Uterus (tissue), 4 donors: Measurements from ENCODE around the gene TMEM45B. TPM values are rescaled to one million over a fixed set of nuclear protein-coding genes. Genes with fewer than 3 reads are reported as not detected.
"Not testable (repeated sequence)": the region's sequence is repeated elsewhere in the genome, so short reads cannot be mapped to it uniquely, and the experiment has no call there.

Experiments used
- DNase-seq, 2 donors: peaks; one replicate each; pipeline ENCODE4 v3.0.0-alpha.2; 2019 to 2020
- H3K27ac ChIP-seq, 2 donors: fragments of 200-600 bp; sonication (generic); 1 replicate in 1 of 2; 2 replicates in 1 of 2; pipeline ENCODE4 v1.5.1; 2016 to 2018
- H3K27me3 ChIP-seq, 2 donors: fragments of 200-600 bp; sonication (generic); one replicate each; pipeline ENCODE4 v1.5.1; 2018 to 2019; ENCODE audit warnings: control low read depth in 1 of 2
- H3K36me3 ChIP-seq, 2 donors: fragments of 200-600 bp; sonication (generic); one replicate each; pipeline ENCODE4 v1.5.1; 2019; ENCODE audit warnings: control low read depth in 1 of 2
- H3K4me1 ChIP-seq, 2 donors: fragments of 200-600 bp; sonication (generic); one replicate each; pipeline ENCODE4 v1.5.1; 2018 to 2019; ENCODE audit warnings: control low read depth in 1 of 2
- H3K4me3 ChIP-seq, 2 donors: fragments of 200-600 bp; sonication (generic); 1 replicate in 1 of 2; 2 replicates in 1 of 2; pipeline ENCODE4 v1.5.1; 2018 to 2019; ENCODE audit warnings: mild to moderate bottlenecking in 1 of 2
- H3K9me3 ChIP-seq, 2 donors: fragments of 200-600 bp; sonication (generic); one replicate each; pipeline ENCODE4 v1.5.1; 2019; ENCODE audit warnings: control low read depth in 1 of 2
- POLR2A ChIP-seq, 2 donors: fragments of 450-650 bp; IDR thresholded peaks; one replicate each; pipeline ENCODE4 v1.6.1; 2016; ENCODE audit warnings: antibody characterized with exemption in 2 of 2, mild to moderate bottlenecking in 1 of 2, moderate library complexity in 1 of 2
- intact Hi-C: fragments of 100-400 bp; cut with DNase I; formaldehyde crosslinking; loops from one replicate; pipeline ENCODE4 v1.15.1; 2023; ENCODE audit warnings: low total_unique reads
- total RNA-seq, 4 donors: library from RNA; depleted of rRNA in 3 of 4; stranded (reverse); fragments of >200 nt in 3 of 4; gene quantifications; one replicate each; pipeline versions ENCODE4 v1.1.0 to v1.2.4, GENCODE V29; 2014 to 2023
- TF ChIP-seq, protein P1 (sequence below), 4 experiments: fragments of 200-600 bp in 2 of 4; fragments of 450-650 bp in 2 of 4; sonication (generic) in 2 of 4; IDR thresholded peaks; one replicate each; pipeline ENCODE4 v1.5.1; 2016 to 2019; ENCODE audit warnings: antibody characterized with exemption in 4 of 4, mild to moderate bottlenecking in 2 of 4, moderate library complexity in 1 of 4
- donor health status: DM: yes; HTN: yes; CAD: no.

Gene TMEM45B
- total RNA-seq, 4 donors from 2014 or later, result 0.18 to 2.1 (median 0.29) TPM; not detected in 1

DNA sequence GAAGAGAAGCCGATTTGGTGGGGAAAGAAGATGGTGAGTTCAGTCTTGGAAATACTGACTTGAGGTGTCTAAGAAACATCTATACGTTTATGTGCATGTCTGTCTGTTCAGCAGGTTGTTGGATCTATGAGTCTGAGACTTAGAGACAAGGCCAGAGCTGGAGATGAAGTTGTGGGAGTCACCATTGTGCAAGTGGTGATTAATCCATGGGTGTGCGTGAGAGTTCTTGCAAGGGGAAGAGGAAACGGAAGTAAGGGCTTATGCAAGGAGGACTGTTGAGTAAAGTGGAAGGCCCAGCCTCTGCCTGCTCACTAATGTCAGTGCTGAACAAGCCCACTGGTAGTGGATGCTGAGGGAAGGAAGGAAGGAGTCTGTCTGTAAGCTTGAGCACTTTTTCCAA is 9.7 kb downstream of the TMEM45B start:
- TF ChIP-seq POLR2A (IDR thresholded peaks at IDR 0.05), result no peak
- TF ChIP-seq, protein P1, sequence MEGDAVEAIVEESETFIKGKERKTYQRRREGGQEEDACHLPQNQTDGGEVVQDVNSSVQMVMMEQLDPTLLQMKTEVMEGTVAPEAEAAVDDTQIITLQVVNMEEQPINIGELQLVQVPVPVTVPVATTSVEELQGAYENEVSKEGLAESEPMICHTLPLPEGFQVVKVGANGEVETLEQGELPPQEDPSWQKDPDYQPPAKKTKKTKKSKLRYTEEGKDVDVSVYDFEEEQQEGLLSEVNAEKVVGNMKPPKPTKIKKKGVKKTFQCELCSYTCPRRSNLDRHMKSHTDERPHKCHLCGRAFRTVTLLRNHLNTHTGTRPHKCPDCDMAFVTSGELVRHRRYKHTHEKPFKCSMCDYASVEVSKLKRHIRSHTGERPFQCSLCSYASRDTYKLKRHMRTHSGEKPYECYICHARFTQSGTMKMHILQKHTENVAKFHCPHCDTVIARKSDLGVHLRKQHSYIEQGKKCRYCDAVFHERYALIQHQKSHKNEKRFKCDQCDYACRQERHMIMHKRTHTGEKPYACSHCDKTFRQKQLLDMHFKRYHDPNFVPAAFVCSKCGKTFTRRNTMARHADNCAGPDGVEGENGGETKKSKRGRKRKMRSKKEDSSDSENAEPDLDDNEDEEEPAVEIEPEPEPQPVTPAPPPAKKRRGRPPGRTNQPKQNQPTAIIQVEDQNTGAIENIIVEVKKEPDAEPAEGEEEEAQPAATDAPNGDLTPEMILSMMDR (IDR thresholded peaks at IDR 0.05), result no peak
- no peak overlapping the region for H3K4me3 ChIP-seq
- no peaks in the 10 kb centered on the region for H3K4me1 ChIP-seq
- no peaks in the 10 kb centered on the region for H3K27me3 ChIP-seq
- intact Hi-C loops, result no loop called here
- no peak overlapping the region for H3K27ac ChIP-seq
- no peak for DNase-seq
- H3K36me3 ChIP-seq, result no peaks in the 10 kb centered on the region
- H3K9me3 ChIP-seq, result no peaks in the 10 kb centered on the region

DNA sequence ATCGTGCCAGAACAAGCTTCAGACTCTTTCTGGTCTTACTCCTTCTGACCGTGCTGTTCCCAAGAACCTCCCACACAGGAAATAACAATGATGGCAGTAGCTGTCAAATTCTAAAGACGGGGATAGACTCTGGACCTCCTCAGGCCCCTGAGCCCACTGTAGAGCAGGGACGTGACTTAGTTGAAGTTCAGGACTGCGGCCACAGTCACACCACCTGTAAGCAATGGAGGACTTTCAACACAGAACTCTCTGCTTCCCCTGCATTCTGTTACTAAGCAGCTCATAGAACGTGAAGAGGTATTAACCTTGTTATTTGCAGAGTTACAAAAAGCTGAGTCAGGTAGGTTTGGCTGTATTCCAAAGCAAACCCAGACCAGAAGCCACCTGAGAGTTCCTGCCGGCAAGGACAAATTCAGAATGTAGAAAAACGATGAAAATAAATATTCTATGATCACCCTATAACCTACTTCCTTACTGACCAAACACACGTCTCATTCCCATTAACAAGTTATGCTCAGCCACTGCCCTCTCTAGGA is 12.7 kb downstream of the TMEM45B start:
- H3K36me3 ChIP-seq, result no peaks in the 10 kb centered on the region
- H3K4me3 ChIP-seq, result no peak overlapping the region
- TF ChIP-seq POLR2A (IDR thresholded peaks at IDR 0.05), result no peak
- no peak overlapping the region for H3K27ac ChIP-seq
- no peaks in the 10 kb centered on the region for H3K4me1 ChIP-seq
- no peaks in the 10 kb centered on the region for H3K27me3 ChIP-seq
- intact Hi-C loops, result no loop called here
- no peaks in the 10 kb centered on the region for H3K9me3 ChIP-seq
- no peak for DNase-seq

- H3K27me3 ChIP-seq, H3K9me3 ChIP-seq, intact Hi-C loops, H3K27ac ChIP-seq, H3K4me3 ChIP-seq, H3K36me3 ChIP-seq, DNase-seq, H3K4me1 ChIP-seq: not testable (repeated sequence)
Measured at GRCh38 chr11:129829497-129829896, 13.8 kb downstream of the TMEM45B start.

DNA sequence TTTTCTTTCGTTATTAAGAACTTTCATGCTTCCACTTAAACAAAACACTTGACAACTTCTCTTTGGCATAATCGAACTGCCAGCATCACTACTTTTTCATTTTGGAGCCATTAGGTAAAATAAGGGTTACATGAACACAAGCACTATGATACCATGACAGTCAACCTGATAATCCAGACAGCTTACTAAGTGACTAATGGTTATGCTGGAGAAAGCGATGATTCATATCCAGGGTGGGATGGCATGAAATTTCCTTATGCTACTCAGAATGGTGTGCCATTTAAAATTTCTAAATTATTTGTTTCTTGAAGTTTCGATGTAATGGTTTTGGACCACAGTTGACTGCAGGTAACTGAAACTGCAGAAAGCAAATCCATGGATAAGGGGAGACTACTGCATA is 15.6 kb downstream of the TMEM45B start:
- H3K9me3 ChIP-seq, H3K4me3 ChIP-seq, H3K27ac ChIP-seq, DNase-seq, H3K36me3 ChIP-seq, H3K27me3 ChIP-seq, intact Hi-C loops, H3K4me1 ChIP-seq: not testable (repeated sequence)

GRCh38 chr11:129833260-129833659 is 17.6 kb downstream of the TMEM45B start:
- intact Hi-C loops, H3K27me3 ChIP-seq, H3K36me3 ChIP-seq, H3K4me3 ChIP-seq, DNase-seq, H3K4me1 ChIP-seq, H3K27ac ChIP-seq, H3K9me3 ChIP-seq: not testable (repeated sequence)

DNA sequence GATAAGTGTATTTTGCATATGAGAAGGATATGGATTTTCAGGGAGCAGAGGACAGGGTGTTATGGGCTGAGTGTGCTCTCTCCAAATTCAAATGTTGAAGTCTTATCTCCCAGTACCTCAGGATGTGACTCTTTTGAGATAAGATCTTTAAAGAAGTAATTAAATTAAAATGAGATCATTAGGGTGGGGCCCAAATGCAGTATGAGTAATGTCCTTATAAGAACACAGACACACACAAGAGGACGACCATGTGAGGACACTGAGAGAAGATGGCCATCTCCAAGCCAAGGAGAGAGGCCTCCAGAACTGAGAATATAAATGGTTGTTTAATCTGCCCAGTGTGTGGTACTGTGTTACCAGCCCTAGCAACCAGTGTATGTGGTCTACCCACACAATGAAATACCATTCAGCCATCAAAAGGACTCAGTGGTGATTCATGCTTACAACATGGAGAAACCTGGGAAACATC is 20.8 kb downstream of the TMEM45B start:
- H3K27me3 ChIP-seq, H3K36me3 ChIP-seq, H3K4me1 ChIP-seq, H3K27ac ChIP-seq, intact Hi-C loops, H3K9me3 ChIP-seq, DNase-seq, H3K4me3 ChIP-seq: not testable (repeated sequence)

- H3K36me3 ChIP-seq, result no peaks in the 10 kb centered on the region
- H3K4me1 ChIP-seq, result no peaks in the 10 kb centered on the region
- no peaks in the 10 kb centered on the region for H3K9me3 ChIP-seq
- TF ChIP-seq POLR2A (IDR thresholded peaks at IDR 0.05), result no peak
- TF ChIP-seq, protein P1 (IDR thresholded peaks at IDR 0.05), result no peak
- no peak overlapping the region for H3K4me3 ChIP-seq
- H3K27ac ChIP-seq, result no peak overlapping the region
- intact Hi-C loops, result no loop called here
- DNase-seq, result no peak
- H3K27me3 ChIP-seq, result no peaks in the 10 kb centered on the region
Measured at GRCh38 chr11:129836979-129837378, 21.3 kb downstream of the TMEM45B start.

DNA sequence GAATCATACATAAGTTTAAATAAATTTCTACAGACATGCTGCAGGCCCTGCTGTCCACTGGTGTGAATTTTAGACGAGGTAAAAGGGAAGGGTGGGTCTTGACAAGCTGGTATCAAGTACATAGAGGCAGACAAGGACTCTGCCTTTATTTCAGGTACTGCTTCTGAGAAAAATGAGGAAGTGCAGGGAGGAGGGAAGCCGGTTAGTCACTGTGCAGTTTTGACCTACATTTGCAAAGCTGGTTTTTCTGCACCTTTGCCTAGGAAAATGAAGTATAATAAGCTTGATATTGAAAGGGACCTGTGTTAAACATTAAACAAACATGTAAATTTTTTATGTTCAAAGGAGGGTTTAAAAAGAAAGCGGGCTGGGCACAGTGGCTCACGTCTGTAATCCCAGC is 24.6 kb downstream of the TMEM45B start:
- no peak for DNase-seq
- no peak for TF ChIP-seq POLR2A (IDR thresholded peaks at IDR 0.05)
- TF ChIP-seq, protein P1 (IDR thresholded peaks at IDR 0.05), result no peak
- no peaks in the 10 kb centered on the region for H3K4me1 ChIP-seq
- intact Hi-C loops, result no loop called here
- no peaks in the 10 kb centered on the region for H3K27me3 ChIP-seq
- H3K9me3 ChIP-seq, result no peaks in the 10 kb centered on the region
- no peaks in the 10 kb centered on the region for H3K36me3 ChIP-seq
- H3K27ac ChIP-seq, result no peak overlapping the region
- H3K4me3 ChIP-seq, result no peak overlapping the region
